Measurements from ENCODE around the gene GPC3. TPM values are rescaled to one million over a fixed set of nuclear protein-coding genes. Genes with fewer than 3 reads are reported as not detected.
"Not testable (repeated sequence)": the region's sequence is repeated elsewhere in the genome, so short reads cannot be mapped to it uniquely, and the experiment has no call there.

GPC3 gene
- total RNA-seq, 2 donors from 2014 or later = 1.9 to 2.0 TPM

GRCh38 chrX:133892337-133892736 is 93.1 kb downstream of the GPC3 start:
- Histone ChIP-seq H3K4me3 (no peak overlapping the region), H3K27ac (no peak overlapping the region), H3K27me3 (no peaks in the 10 kb centered on the region), H3K9ac (ENCODE audit: low read depth in 2 of 2, low read length in 2 of 2) (no peak overlapping the region), H3K4me1 (no peaks in the 10 kb centered on the region), H3K36me3 (no peaks in the 10 kb centered on the region), H3K9me3 (no peaks in the 10 kb centered on the region)
- intact Hi-C loops (cut with DNase I) = no loop called here
- TF ChIP-seq CTCF (IDR thresholded peaks at IDR 0.05) = no peak
- DNase-seq = no peak

GRCh38 chrX:133888984-133889383 is 96.4 kb downstream of the GPC3 start:
- Histone ChIP-seq H3K9ac (ENCODE audit: low read depth in 2 of 2, low read length in 2 of 2) (no peak overlapping the region), H3K27me3 (no peaks in the 10 kb centered on the region), H3K27ac (no peak overlapping the region), H3K4me1 (no peaks in the 10 kb centered on the region), H3K9me3 (no peaks in the 10 kb centered on the region), H3K36me3 (no peaks in the 10 kb centered on the region), H3K4me3 (no peak overlapping the region)
- TF ChIP-seq CTCF (IDR thresholded peaks at IDR 0.05) = no peak
- no peak for DNase-seq
- intact Hi-C loops (cut with DNase I) = no loop called here

- H3K4me1 ChIP-seq; H3K4me3 ChIP-seq; DNase-seq; intact Hi-C loops (cut with DNase I); H3K27me3 ChIP-seq; H3K9me3 ChIP-seq; H3K9ac ChIP-seq (ENCODE audit: low read depth in 2 of 2, low read length in 2 of 2); H3K27ac ChIP-seq; H3K36me3 ChIP-seq: not testable (repeated sequence)
These were observed 97.3 kb downstream of the GPC3 start for GRCh38 chrX:133888084-133888483.

- Histone ChIP-seq H3K4me3 (no peak overlapping the region), H3K9ac (ENCODE audit: low read depth in 2 of 2, low read length in 2 of 2) (no peak overlapping the region), H3K27ac (no peak overlapping the region), H3K9me3 (no peaks in the 10 kb centered on the region), H3K27me3 (no peaks in the 10 kb centered on the region), H3K4me1 (no peaks in the 10 kb centered on the region), H3K36me3 (no peaks in the 10 kb centered on the region)
- intact Hi-C loops (cut with DNase I) = no loop called here
- no peak for DNase-seq
- TF ChIP-seq CTCF (IDR thresholded peaks at IDR 0.05) = no peak
These were observed 100.7 kb downstream of the GPC3 start for GRCh38 chrX:133884430-133885394.

- Histone ChIP-seq H3K4me3 (no peak overlapping the region), H3K9me3 (no peaks in the 10 kb centered on the region), H3K27me3 (no peaks in the 10 kb centered on the region), H3K9ac (ENCODE audit: low read depth in 2 of 2, low read length in 2 of 2) (no peak overlapping the region), H3K27ac (no peak overlapping the region), H3K4me1 (no peaks in the 10 kb centered on the region), H3K36me3 (no peaks in the 10 kb centered on the region)
- intact Hi-C loops (cut with DNase I) = no loop called here
- DNase-seq = no peak
- no peak for TF ChIP-seq CTCF (IDR thresholded peaks at IDR 0.05)
These were observed 103.5 kb downstream of the GPC3 start for GRCh38 chrX:133881893-133882292.

GRCh38 chrX:133881007-133881406 is 104.4 kb downstream of the GPC3 start:
- H3K4me1 ChIP-seq = no peaks in the 10 kb centered on the region
- no peaks in the 10 kb centered on the region for H3K9me3 ChIP-seq
- no peak for TF ChIP-seq CTCF (IDR thresholded peaks at IDR 0.05)
- H3K9ac ChIP-seq (ENCODE audit: low read depth in 2 of 2, low read length in 2 of 2) = no peak overlapping the region
- H3K27me3 ChIP-seq = no peaks in the 10 kb centered on the region
- intact Hi-C loops (cut with DNase I) = no loop called here
- no peak for DNase-seq
- H3K27ac ChIP-seq = no peak overlapping the region
- no peaks in the 10 kb centered on the region for H3K36me3 ChIP-seq
- no peak overlapping the region for H3K4me3 ChIP-seq
